Cerebellar nuclear complex (tissue), 1 donor: ENCODE data around the gene DCX.
"Not testable (repeated sequence)": the region's sequence is repeated elsewhere in the genome, so short reads cannot be mapped to it uniquely, and the experiment has no call there.

Experiments
- DNase-seq, 2 experiments: peaks; one replicate each; lab custom pipeline; 2025; lab: John Stamatoyannopoulos, UW

Gene DCX

DNA sequence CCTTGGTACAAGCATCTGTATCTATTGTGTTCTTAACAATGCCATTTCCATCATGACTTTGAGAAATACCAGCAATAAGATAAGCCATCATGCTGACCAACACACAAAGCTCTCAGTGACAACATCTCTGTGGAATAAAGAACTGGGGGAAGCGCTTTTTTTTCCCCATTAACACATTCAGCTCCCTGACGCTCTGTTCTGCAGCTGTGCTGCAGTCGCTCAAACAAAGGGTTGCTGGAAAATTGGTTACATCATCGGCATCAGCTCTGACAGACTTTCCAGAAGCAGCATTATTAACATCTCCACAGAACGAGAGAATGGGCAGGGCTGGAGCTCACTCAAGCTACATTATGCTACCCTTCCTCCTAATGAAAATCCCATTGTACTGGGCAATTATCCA, 39.9 kb downstream of the DCX start:
- no peak for DNase-seq

DNA sequence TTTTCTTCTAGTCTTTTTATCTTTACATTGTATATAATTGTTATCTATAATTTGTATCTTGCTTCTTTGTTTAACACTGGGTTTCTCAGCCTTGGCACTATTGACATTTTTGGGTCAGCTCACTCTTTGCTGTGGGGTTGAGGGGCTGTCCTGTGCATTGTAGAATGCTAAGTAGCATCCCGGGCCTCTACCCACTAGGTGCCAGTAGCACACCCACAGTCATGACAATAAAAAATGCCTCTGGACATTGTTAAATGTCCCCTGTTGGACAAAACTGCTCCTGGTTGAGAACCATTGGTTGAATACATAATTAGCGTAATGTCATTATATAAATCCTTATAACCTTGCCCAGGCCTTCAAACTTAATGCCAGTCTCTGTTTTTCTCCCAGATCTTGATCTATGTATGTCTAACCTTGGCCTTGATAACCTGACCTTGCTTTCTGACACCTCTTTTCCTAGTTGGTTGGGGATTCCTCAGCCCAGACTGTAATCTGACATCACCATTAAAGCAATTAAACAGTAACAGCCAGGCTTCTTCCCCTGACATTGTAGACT, 46.1 kb downstream of the DCX start:
- DNase-seq, result no peak

GRCh38 chrX:111363741-111364140, 48.3 kb downstream of the DCX start:
- no peak for DNase-seq

- DNase-seq, result no peak
Observed at GRCh38 chrX:111361751-111362150, 50.2 kb downstream of the DCX start.

DNA sequence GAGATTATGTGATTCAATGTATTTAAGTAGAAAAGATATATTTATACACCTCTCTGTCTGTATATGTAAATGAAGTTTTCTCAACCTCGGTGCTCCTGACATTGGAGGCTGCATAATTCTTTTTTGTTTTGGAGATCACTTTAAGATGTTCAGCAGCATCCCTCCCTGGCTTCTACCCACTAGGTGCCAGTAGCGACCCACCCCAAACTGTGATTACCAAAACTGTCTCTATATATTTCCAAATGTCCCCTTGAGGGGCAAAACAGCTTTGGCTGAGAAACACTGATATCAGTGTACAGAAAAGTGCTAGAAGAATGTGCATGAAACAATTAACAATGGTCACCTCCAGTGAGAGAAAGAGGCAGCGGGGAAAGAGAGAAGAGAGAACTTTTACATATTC, 51.2 kb downstream of the DCX start:
- DNase-seq, result no peak

DNA sequence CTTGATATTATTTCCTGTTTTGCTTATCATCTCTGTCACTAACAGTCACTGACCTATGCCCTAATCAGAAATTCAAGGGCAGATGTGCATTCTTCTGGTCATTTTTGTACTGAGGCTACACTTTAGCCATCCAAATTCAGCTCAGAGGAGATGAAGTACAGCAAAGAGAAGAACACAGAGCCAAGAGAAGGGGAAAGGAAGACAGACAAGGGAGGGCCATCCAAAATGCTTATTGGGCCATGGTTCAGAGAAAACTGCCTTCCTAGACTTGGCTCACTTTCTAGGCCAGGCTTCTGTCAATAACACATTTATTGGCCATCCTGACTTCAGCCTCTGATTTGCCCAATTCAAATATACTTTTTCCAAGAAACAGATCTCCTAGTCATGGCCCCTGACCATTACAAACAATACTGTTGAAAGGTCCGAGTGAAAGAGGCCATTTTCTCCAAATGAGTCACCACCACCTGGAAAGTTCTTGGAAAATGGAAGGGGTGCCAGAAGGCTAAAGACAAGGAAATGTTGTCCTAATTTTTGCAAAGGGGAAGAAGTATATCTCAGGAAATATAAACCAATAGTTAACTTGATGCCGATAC, 56.4 kb downstream of the DCX start:
- no peak for DNase-seq

DNA sequence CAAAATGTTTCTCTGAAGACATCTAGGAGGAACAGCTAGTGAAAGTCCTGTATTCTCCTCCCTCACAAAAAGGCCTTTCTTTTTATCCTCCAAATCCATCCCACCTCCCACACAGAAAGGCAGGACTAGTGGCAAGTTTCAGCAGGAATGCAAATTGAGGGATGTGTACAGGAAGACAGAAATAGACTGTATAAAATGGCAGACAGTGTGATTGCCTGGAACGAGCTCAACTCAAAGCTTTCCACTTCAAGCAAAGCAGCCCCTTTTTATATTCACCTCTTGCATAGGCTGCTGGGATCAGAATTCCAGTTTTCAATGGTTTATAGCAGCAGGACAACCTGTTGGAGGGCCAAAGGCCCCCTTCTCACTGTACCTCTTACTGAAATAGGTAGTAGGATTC, 57.5 kb downstream of the DCX start:
- no peak for DNase-seq

- DNase-seq, result no peak
Observed at GRCh38 chrX:111353793-111354192, 58.2 kb downstream of the DCX start.

DNA sequence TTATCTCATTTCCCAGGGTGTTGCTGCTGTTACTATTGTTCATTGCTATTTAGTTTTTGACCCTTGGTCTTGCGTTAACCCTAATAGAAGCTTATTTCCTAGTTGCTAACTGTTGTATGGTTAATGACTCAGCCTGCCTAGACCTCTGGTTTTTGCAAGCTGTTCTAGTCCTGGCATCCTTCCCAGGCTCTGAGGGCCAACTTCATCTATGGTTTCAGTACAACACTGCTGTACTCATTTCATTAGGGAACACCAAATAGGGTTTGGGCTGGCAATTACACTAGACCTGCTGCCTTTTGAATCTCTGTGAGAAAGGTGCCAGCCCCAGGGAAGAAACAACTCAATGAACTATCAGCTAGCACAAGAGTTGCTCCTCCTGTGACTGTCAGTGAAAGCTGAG, 59.6 kb downstream of the DCX start:
- no peak for DNase-seq

DNA sequence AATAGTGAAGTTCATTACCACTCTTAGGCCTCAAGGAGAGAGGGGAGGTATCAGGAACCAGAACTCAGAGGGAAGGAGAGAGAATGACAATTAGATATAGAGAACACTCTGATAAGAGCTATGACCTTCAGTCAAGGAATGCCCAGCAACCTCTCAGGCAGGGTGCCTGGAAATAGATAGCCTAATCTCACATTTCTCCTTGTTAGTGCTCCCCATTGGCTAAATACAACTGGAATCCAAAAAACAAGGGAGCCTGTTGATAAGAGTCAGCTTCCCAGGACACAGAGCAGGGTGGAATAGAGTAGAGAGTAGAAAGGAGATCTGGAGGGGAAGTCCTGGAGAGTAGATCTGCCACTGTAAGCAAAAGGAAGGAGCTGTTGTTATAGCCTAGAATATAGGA, 62.1 kb downstream of the DCX start:
- no peak for DNase-seq

- DNase-seq, result no peak
Observed at GRCh38 chrX:111349101-111349500, 62.9 kb downstream of the DCX start.

- no peak for DNase-seq
Observed at GRCh38 chrX:111348429-111348828, 63.6 kb downstream of the DCX start.

- not testable (repeated sequence) for DNase-seq
Observed at GRCh38 chrX:111346150-111346549, 65.8 kb downstream of the DCX start.

DNA sequence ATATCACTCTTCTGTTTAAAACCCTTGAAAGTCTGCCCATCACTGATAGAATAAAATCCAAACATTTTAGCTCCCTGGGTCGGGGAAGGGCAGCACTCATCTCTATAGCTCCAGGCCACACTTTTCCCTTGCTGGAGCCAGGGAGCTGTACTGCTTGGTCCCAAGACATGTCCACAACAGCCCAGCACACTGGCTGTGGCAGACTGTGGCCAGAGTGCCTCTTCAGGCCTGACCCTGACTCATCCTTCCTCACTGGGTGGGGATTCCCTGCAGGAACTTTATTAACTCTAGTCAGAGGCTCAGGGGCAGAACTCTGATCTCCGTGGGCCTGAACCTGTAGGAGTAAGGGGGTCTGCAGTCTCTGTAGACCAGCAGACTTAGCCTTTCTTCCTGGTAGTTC, 71.9 kb downstream of the DCX start:
- no peak for DNase-seq

DNA sequence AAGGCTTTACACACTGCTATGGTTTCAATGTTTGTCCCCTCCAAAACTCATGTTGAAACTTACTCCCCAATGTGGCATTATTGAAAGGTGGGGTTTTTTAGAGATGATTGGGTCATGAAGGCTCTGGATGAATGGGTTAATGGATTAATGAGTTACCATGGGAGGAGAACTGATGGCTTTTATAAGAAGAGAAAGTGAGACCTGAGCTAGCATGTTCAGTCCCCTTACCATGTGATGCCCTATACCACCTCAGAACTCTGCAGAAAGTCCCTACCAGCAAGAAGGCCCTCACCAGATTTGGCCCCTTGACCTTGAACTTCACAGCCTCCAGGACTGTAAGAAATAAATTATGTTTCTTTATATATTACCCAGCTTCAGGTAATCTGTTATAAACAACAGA, 72.8 kb downstream of the DCX start:
- DNase-seq, result no peak

- no peak for DNase-seq
Observed at GRCh38 chrX:111338095-111338698, 73.8 kb downstream of the DCX start.

- DNase-seq, result no peak
Observed at GRCh38 chrX:111337067-111337637, 74.8 kb downstream of the DCX start.

DNA sequence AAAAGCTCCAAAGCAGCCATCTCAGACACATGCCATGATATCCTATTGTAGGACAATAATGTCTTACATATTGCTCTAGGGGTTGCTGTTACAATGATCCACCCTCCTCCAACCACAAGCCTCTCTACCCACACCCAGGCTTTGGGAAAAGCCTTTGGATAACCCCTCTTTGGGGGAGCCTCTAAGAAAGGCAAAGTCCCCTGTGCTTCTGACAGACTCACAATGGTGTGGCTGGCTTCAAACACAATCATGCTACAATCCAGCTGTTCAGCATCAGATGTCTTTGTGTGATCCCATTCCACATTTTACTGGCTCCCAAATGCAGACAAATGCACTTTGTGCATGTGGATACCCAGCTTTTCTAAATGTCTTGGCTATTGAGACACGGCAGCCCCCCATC, 75.9 kb downstream of the DCX start:
- DNase-seq, result no peak

DNA sequence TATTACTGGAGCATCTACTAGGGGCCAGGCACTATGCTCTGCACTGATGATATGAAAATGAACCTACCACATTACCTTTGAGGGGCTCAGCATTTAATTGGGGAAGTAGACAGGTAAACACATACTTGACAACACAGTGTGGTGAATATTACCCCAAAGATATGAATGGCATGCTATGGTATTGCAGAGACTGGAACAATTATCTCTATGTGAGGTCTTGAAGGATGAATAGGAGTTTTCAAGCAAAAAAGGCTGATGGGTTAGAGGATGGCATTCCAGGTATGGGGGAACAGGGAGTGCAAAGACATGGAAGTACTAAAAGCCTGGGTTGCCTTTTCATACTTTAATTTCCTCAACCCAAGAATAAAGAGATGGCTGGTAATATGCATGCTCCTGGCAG, 82.6 kb downstream of the DCX start:
- DNase-seq, result no peak

GRCh38 chrX:111328858-111329257, 83.1 kb downstream of the DCX start:
- no peak for DNase-seq

DNA sequence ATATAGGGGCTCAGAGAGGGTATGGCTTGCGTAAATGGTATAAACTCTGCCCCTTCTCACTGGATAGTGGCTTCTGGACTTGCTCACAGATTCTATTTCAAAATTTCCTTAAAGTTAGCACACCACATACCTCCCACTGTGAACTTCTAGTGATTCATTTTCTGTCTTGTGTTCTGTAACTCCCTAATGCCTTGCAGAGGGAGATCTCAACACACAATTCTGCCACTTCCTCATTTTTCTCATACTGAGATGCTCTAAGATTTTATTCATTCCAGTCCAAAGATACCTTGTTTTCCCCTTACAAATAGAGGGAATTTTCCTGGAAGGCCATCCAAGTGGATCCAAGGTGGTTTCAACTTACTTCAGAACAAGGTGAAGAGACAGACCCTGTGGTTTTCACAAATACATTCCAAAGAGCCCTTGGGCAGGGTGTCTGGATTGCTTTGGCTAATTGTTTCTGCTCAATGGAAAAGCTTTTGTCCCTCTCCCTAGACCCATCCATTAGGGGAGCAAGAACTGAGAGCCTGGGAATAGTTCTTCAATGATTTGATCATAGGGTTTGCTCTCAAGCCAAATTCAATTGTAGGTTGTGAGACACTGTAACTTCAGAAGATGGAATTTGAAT, 89.6 kb downstream of the DCX start:
- DNase-seq, result no peak

GRCh38 chrX:111319451-111319850, 92.5 kb downstream of the DCX start:
- no peak for DNase-seq

DNA sequence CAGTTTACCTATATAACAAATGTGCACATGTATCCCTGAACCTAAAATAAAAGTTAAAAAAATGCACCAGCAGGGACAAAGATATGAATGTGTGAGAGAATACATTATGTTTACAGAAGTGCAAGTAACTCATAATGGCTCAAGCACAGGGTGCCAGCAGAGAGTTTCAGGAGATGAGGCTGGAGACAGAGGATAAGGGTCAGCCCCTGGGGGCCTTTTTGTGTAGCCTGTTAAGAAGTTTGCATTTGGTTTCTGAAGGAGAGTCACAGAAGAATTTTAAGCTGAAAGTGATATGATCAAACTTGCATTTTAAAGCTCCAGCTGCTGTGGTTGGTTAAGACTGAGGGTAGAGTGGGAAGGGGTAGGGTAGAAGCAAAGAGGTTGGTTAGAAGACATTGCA, 93.1 kb downstream of the DCX start:
- DNase-seq, result no peak
